HG03280 (cell line): ENCODE measurements around the gene ZNF689.
A peak's percentile ranks its signal among the peaks of the same experiment; 100 is the strongest.

ENCODE experiments used
- ATAC-seq: cut with Tn5 transposase; IDR thresholded peaks from one replicate; pipeline ENCODE4 v1.9.1; 2021; ENCODE audit warnings: mild to moderate bottlenecking, moderate library complexity; ENCODE audit not compliant: unreplicated experiment

Gene ZNF689

DNA sequence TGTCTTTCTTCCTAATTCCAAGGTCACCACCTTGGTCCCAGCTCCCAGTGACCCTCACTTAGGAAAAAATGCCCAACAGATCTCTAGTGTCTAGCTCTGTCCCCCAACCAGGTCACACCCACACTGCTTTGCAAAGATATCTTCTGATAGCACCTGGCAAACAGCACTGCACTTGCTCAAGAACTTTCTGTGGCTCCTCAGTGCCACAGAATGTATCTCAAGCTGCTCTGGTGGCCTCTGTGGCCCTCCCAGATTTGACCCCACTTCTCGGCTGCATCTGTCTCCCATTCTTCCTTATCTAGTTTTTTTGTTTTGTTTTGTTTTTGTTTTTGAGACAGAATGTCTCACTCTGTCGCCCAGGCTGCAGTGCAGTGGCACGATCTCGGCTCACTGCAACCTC lies 43.7 kb downstream of the ZNF689 start:
- ATAC-seq: no peak

DNA sequence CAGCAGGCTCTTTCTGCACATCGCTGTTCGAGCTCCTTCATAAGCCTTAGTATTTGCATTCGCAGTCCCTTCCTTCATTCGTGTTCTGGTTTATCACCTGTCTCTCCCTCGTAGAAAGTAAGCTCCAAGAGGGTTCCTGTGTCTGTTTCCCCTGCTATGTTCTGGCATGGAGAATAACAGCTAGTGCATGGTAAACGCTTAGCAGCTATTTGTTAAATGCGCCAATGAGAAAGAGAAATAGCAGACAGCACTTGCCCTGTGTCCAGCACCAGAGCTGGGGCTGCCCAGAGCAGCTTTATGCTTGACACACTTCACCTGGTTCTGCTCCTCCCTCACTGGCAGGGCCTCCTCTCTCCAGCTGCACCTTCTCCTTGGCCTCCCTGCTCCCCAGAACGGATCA lies 44.2 kb downstream of the ZNF689 start:
- no peak for ATAC-seq

DNA sequence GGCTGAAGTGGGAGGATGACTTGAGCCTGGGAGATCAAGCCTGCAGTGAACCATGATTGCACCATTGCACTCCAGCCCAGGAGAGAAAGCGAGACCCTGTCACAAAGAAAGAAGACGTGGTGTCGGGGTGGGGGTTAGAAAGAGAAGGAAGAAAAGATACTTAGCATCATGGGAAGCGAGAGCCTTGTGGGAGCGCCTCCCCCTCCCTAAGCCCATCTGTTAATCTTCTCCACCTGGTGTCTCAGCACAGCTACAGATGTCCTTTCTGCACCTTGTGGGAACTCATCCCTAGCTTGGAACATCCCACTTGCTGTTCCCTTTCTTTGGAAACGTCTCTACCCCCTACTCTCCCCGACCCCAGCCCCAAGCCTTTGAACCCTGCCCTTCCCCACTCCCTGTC lies 44.7 kb downstream of the ZNF689 start:
- ATAC-seq: no peak

DNA sequence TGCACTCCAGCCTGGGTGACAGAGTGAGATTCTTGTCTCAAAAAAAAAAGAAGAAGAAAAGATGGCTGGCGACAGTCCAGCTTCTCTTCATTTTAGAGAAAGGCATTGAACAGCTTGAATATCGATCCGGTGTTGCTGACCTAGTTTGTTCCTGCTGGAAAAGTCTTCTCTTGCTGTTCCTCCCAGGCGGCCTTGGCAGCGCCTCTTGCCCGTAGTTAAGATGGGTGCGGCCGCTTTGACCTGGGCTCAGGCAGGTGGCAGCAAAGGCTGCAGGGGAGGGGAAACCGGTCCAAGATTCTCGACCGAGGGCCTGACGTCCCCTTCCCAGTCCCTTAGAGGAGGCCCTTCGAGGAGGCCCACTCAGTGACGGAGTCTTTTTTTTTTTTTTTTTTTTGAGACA lies 48.2 kb downstream of the ZNF689 start:
- no peak for ATAC-seq

DNA sequence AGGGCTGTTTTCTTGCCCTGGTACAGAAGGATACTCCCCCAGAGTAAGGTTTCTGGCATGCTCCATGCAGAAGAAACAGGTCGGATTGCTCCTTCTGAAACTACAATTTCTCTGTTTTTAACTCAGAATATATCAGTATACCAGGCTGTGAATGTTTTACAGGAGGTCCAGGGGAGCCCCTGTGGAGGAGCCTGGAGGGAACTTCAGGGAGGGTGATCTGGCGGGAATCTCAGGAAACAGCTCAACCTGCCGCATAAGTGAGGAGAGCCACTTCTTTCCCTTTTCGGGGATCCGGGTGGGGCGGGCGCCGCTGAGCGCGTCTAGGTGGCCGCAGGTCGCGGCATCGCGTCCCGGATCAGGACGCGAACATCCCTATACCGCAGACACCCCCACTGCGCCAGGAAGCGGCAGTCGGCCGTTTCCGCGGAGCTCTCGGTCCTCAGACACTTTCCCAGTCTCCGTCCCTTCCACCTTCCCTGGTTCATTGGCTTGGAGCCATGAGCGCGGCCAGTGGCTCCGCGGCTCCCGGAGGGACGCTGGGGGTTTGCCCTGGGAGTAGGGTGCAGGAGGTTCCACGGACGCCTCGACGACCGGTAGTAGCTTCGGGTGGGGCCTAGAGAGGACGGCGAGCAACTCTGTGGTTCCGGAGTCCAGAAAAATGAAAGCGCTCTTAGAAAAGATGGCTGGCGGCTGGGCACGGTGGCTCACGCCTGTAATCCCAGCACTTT lies 48.9 kb downstream of the ZNF689 start:
- no peak for ATAC-seq

DNA sequence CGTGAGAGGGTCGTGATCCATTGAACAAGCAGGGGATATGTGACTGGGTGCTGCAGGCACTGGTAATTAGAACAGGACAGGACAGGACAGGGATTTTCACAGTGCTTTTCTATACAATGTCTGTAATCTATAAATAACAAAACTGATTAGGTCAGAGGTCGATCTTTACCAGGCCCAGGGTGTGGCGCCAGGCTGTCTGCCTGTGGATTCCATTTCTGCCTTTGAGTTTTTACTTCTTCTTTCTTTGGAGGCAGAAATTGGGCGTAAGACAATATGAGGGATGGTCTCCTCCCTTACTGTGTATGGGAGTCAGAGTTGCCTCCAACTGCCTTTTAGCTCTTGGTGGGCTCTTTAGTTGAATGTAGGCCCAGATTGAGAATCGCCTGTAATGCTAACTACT lies 50.5 kb downstream of the ZNF689 start:
- ATAC-seq: no peak

DNA sequence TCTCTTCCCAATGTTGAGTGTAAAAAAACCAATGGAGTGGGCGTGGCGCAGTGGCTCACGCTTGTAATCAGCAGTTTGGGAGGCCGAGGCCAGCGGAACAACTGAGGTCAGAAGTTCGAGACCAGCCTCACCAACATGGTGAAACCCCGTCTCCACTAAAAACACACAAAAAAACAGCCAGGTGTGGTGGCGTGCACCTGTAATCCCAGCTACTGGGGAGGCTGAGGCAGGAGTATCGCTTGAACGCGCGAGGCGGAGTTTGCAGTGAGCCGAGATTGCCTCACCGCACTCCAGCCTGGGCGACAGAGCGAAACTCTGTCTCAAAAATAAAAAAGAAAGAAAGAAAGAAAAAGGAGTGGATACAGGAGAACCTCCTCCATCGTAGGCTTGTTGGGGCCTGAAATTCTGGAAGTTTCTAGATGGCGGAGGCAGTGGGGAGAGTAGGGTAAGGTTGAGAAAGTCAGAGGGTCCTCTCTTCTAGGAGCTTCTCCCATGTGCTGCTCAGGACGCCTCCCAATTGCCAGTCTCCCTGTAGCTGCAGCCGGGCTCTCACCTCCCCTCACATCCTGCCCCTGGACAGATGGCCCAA lies 51.3 kb downstream of the ZNF689 start:
- ATAC-seq: no peak

DNA sequence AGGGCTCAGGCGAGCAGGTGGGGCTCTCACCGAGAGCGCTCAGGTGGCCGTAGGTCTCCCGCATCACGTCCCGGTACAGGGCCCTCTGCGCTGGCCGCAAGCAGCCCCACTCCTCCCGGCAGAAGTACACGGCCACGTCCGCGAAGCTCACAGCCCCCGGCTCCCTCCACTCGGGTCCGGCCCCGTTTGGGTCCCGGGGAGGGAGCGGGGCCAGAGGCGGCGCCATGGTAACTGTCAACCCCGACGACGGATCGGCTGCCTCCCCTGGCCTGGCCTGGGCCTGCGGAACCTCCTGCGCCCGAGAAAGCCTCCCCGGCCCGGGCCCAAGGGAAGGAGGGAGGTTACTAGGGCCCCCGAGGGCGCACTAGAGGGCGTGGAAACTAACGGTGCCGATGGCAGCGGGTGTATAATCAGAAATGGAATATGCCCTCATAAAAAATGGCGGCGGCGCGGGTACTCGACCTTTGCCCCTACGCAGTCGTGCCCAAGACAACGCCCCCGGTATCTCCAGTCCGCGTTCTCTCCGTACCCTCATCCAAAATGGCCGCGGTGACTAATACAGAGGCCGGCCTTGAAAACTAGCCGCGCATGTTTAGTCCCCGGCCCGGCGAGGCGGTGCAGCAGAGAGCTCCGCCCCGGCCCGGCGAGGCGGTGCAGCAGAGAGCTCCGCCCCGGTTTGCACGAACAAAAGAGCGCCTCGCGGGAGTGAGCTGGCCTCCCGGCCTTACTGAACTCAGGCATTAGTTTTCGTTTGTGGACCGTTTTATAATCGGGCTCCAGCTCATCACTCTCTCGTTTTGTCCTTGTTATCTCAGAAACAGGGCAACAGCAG lies 52.0 kb downstream of the ZNF689 start, which contains the start of gene ZNF764:
Gene ZNF764, minus strand, starts transcription at position 418 of the 832 bp plus-strand sequence. Its CDS starts 192 bp downstream, at position 226.
- ATAC-seq: peak; percentile 89

DNA sequence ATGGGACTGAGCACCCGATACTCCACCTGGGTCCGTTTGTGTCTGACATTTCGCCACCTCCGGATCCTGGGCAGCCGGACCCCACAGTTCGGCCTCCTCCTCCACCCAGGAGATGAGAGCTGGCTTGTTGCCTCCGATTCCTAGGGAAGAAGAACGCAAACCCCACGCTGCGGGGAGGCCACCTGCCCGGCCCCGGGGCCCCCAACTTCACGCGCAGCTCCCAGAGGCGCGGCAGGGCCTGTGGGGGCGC lies 52.6 kb downstream of the ZNF689 start:
- no peak for ATAC-seq

DNA sequence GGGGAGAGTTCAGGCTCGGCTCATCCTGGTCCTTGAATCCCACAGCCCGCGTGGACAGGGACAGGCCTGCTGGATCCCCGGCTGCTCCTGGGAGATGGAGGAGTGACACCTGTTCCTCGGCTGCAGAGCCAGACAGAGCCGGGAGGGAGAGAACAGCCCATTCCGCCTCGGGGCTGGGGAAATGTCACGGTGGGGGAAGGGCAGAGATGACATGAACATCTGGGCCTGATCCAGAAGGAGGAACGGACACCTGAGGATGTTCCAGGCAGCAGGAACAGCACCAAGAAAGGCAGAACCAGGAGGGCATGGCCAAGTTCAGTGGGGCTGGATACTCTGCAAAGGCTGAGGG lies 54.1 kb downstream of the ZNF689 start:
- no peak for ATAC-seq

DNA sequence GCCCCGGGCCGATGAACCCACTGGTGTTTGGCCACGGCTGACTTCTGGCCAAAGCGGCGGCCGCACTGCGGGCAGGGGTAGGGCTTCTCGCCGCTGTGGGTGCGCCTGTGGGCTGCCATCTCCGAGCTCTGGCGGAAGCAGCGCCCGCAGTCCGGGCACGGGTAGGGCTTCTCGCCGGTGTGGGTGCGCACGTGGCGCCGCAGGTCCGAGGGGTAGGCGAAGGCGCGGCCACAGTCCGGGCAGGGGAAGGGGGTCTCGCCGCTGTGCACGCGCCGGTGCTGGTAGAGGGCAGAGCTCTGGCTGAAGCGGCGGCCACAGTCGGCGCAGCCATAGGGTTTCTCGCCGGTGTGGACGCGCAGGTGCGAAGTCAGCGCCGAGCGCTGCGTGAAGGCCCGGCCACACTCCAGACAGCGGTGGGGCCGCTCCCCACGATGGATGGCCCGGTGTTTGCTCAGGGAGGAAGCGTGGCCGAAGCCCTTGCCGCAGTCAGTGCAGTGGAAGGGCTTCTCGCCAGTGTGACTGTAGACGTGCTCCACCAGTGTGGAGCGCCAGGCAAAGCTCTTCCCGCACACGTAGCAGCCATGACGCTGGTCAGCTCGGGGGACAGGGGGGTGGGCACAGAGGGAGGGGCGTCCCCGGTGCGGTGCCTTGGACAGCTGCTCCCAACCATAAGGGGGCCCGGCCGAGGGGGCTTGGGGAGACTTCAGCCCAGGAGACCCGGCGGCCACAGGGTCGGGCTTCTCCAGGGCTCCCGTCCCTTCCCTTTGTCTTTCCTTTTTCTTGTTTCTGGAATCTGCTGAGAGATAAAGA lies 54.7 kb downstream of the ZNF689 start:
- ATAC-seq: no peak

DNA sequence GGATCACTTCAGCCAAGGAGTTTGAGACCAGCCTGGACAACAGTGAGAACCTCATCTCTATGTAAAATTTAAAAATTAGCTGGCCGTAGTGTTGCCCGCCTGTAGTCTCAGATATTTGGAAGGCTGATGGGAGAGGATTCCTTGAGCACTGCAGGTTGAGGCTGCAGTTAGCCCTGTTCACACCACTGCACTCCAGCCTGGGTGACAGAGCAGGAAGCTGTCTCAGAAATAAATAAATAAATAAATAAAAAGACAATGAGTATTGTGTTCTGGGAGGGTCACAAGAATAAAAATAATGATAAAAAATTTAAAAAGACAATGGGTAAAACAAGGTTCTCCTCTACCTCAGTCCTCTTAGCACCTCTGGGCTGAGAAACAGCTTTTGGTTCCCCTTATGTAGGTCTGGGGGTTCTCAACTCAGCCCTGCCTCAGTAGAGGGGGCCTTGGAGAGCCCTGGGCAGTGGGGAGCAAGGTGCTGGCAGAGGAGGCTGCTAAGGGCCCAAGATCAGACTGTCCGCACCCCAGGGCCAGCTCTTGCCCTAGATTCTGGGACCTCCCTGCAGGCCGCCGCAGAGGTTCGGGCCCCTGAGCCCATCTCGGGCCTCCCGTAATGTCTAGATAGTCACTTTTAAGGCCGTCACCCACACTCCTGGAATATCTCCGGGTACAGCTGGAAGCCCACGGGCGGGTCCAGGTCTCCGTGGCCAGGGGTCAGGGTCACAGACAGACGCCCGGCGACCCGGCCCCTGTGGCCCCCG lies 55.5 kb downstream of the ZNF689 start:
- no peak for ATAC-seq

DNA sequence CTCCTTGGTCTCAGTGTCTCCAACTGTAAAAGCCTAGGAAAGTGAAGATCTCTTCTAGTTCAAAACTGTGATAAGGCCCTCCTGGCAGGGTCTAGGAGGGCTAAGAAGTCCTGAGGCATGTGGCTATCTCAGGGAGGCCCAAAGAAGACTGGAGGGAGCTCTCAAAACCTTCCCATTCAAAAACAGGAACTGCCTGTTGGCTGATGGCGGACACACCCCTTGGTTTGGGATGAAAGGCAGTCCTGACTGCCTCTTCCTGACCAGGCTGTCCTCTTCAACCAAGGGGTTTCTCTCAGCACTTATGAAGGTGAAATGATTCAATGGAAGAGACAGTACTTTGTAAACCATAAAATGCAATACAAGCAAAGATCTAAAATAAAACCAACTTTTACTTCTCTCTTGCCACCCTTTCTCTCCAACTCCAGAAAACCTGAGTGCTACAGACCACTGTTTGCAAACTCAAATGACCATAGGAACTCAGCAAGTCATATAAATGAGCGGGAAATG lies 56.7 kb downstream of the ZNF689 start:
- ATAC-seq: no peak

DNA sequence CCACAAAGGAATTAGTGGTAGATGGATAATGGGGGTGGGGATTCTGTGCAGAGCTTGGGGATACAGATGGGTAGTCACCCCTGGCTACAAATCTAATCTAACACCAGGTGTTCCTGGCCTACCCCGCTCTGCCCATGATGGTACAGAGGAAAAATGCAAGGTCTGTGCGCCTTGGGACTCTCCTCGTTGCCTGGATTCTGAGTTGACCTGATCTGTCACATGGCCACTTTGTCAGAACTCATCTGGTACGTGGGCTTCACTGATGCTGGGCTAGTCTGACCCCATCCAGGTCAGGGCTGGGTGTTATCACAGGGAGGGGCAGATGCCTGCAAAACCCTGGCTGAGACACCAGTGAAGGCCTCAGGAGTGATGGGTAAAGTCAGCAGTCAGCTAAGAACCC lies 57.2 kb downstream of the ZNF689 start:
- ATAC-seq: no peak
